Neural cell (in vitro differentiated cells): ENCODE results near the gene CLASP1. TPM values are rescaled to one million over a fixed set of nuclear protein-coding genes. Genes with fewer than 3 reads are reported as not detected.

Source experiments
- H2AFZ ChIP-seq: fragments of 200-600, 300-800 bp; sonication (generic), shearing (Covaris generic); 2 replicates; pipeline ENCODE4 v1.6.0; 2014; ENCODE audit warnings: low read depth, mild to moderate bottlenecking, antibody characterized with exemption, low read length, moderate library complexity
- H3F3A ChIP-seq: fragments of 200-600 bp; shearing (Covaris generic); 2 replicates; pipeline ENCODE4 v1.6.1; 2016; ENCODE audit warnings: mild to moderate bottlenecking, moderate library complexity, mixed read lengths, antibody characterized with exemption, low read length; ENCODE audit not compliant: insufficient read depth, poor library complexity, severe bottlenecking
- H3K27ac ChIP-seq: fragments of 200-600, 300-800 bp; sonication (generic), shearing (Covaris generic); 2 replicates; pipeline ENCODE4 v1.5.1; 2014; ENCODE audit warnings: mild to moderate bottlenecking, low read length, moderate library complexity
- H3K27me3 ChIP-seq: fragments of 300-800, 200-600 bp; sonication (generic), shearing (Covaris generic); 2 replicates; pipeline ENCODE4 v1.6.0; 2014; ENCODE audit warnings: mild to moderate bottlenecking, low read depth, low read length, moderate library complexity; ENCODE audit not compliant: insufficient read depth
- H3K36me3 ChIP-seq: fragments of 300-800, 200-600 bp; sonication (generic), shearing (Covaris generic); 2 replicates; pipeline ENCODE4 v1.5.1; 2014; ENCODE audit warnings: mild to moderate bottlenecking, antibody characterized with exemption, low read length, moderate library complexity; ENCODE audit not compliant: insufficient read depth
- H3K4me2 ChIP-seq: fragments of 300-800, 200-600 bp; sonication (generic), shearing (Covaris generic); 2 replicates; pipeline ENCODE4 v1.6.0; 2014; ENCODE audit warnings: mild to moderate bottlenecking, low read length
- H3K4me3 ChIP-seq: fragments of 300-800, 200-600 bp; sonication (generic), shearing (Covaris generic); 2 replicates; pipeline ENCODE4 v1.5.1; 2014; ENCODE audit warnings: mild to moderate bottlenecking, low read length, moderate library complexity
- H3K79me2 ChIP-seq: fragments of 200-600 bp; shearing (Covaris generic); replicated peaks from 2 replicates; pipeline ENCODE4 v1.6.0; 2014; ENCODE audit warnings: mild to moderate bottlenecking, low read length, moderate library complexity; ENCODE audit not compliant: insufficient read depth
- H3K9ac ChIP-seq: fragments of 300-800, 200-600 bp; sonication (generic), shearing (Covaris generic); 2 replicates; pipeline ENCODE4 v1.6.1; 2016; ENCODE audit warnings: mild to moderate bottlenecking, low read length, mixed read lengths
- H3K9me2 ChIP-seq: fragments of 200-600 bp; shearing (Covaris generic); 2 replicates; pipeline ENCODE4 v1.6.1; 2016; ENCODE audit warnings: mild to moderate bottlenecking, low read length, mixed read lengths; ENCODE audit not compliant: insufficient read depth
- H3K9me3 ChIP-seq: fragments of 200-600, 300-800 bp; sonication (generic), shearing (Covaris generic); 2 replicates; pipeline ENCODE4 v1.6.1; 2016; ENCODE audit warnings: mild to moderate bottlenecking, mixed run types, low read length, moderate library complexity, mixed read lengths
- H4K20me1 ChIP-seq: fragments of 200-600 bp; shearing (Covaris generic); 2 replicates; pipeline ENCODE4 v1.6.1; 2016; ENCODE audit warnings: mild to moderate bottlenecking, mixed run types; ENCODE audit not compliant: insufficient read depth
- EP300 ChIP-seq: fragments of 450-650 bp; conservative IDR thresholded peaks from 2 replicates; pipeline ENCODE4 v1.6.1; 2014; ENCODE audit warnings: antibody characterized with exemption, mild to moderate bottlenecking, moderate library complexity; ENCODE audit not compliant: poor library complexity, severe bottlenecking
- EZH2 ChIP-seq: fragments of 200-600, 300-800 bp; shearing (Covaris generic), sonication (generic); IDR thresholded peaks from 2 replicates; pipeline ENCODE4 v1.6.1; 2014; ENCODE audit warnings: antibody characterized with exemption, low read length, borderline replicate concordance, mild to moderate bottlenecking; ENCODE audit not compliant: insufficient read depth, poor library complexity, severe bottlenecking
- MXI1 ChIP-seq: fragments of 450-650 bp; conservative IDR thresholded peaks from 2 replicates; pipeline ENCODE4 v1.6.1; 2014; ENCODE audit warnings: antibody characterized with exemption, mild to moderate bottlenecking; ENCODE audit not compliant: poor library complexity, severe bottlenecking
- POLR2AphosphoS5 ChIP-seq: IDR thresholded peaks from 2 replicates; pipeline ENCODE4 v1.6.1; 2012
- RAD21 ChIP-seq: fragments of 450-650 bp; conservative IDR thresholded peaks from 2 replicates; pipeline ENCODE4 v1.6.1; 2014; ENCODE audit warnings: antibody characterized with exemption, mild to moderate bottlenecking, moderate library complexity
- SMC3 ChIP-seq: fragments of 450-650 bp; conservative IDR thresholded peaks from 2 replicates; pipeline ENCODE4 v1.6.1; 2014; ENCODE audit warnings: antibody characterized with exemption, mild to moderate bottlenecking, moderate library complexity; ENCODE audit not compliant: poor library complexity
- TAF1 ChIP-seq: IDR thresholded peaks from 2 replicates; pipeline ENCODE4 v1.6.1; 2012; ENCODE audit warnings: low read depth
- polyA plus RNA-seq: library from polyadenylated mRNA; depleted of rRNA; stranded (reverse); fragments of >200 nt; gene quantifications from 2 replicates; pipeline ENCODE4 v1.2.3, GENCODE V29; 2014
- TF ChIP-seq, protein P1 (sequence below): IDR thresholded peaks from 2 replicates; pipeline ENCODE4 v1.6.1; 2012; ENCODE audit warnings: borderline replicate concordance
- TF ChIP-seq, protein P2 (sequence below): fragments of 450-650 bp; IDR thresholded peaks from 2 replicates; pipeline ENCODE4 v1.5.1; 2014; ENCODE audit warnings: antibody characterized with exemption, mild to moderate bottlenecking, moderate library complexity; ENCODE audit not compliant: poor library complexity, severe bottlenecking

Gene CLASP1
- polyA plus RNA-seq, 1 donor from 2014 or later, result 41.3 TPM

DNA sequence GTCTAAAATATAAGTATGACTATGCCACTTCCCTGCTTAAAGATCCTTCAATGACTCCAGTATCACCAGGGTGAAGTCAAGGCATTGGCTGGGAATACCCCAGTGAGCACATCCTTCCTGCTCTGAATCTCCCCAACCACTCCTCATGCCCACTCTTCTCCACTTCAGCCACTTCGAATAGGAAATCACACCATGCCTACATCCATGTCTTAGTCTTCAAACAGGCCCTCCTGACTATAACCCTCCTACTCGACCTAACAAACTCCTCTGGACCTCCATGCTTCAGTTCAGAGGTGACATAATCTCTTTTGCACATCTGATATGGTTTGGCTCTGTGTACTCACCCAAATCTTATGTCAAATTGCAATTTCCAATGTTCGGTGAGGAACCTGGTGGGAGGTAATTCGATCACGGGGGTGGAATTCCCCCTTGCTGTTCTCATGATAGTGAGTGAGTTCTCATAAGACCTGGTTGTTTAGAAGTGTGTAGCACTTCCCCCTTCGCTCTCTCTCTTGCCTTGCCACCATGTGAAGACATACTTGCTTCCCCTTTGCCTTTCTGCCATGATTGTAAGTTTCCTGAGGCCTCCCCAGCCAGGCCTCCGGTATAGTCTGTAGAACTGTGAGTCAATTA lies 276.4 kb downstream of the CLASP1 start:
- Histone ChIP-seq H3K4me2 (no peak overlapping the region), H3K9me3 (no peaks in the 10 kb centered on the region), H3K27ac (no peak overlapping the region), H3K4me3 (no peak overlapping the region), H3F3A (no peaks in the 10 kb centered on the region), H3K36me3 (peaks cover 2% of the 10 kb centered on the region), H3K27me3 (no peaks in the 10 kb centered on the region), H4K20me1 (no peaks in the 10 kb centered on the region), H3K79me2 (no peaks in the 10 kb centered on the region), H2AFZ (no peak overlapping the region), H3K9me2 (no peaks in the 10 kb centered on the region), H3K9ac (no peak overlapping the region)
- TF ChIP-seq MXI1 (no peak), SMC3 (no peak)

DNA sequence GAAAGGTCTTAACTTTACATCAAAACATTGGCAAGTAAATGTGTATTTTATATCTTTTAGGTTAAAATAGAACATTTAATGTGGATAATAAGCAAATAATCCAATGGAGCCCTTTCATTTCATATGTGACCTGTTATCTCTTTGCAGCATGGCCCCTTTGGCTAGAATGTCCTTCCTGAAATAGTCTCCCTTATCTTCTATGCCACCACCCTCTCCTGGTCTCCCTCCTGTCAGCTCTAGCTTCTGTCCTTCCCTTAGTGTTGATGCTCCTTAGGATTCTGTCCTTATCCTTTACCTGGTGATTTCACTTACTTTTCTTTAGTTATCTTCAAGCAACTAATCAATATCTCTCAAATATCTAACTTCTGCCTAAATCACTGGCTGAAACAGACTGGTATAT lies 277.2 kb downstream of the CLASP1 start:
- no peaks in the 10 kb centered on the region for H3F3A ChIP-seq
- no peaks in the 10 kb centered on the region for H4K20me1 ChIP-seq
- no peak for TF ChIP-seq POLR2AphosphoS5
- TF ChIP-seq, protein P1, sequence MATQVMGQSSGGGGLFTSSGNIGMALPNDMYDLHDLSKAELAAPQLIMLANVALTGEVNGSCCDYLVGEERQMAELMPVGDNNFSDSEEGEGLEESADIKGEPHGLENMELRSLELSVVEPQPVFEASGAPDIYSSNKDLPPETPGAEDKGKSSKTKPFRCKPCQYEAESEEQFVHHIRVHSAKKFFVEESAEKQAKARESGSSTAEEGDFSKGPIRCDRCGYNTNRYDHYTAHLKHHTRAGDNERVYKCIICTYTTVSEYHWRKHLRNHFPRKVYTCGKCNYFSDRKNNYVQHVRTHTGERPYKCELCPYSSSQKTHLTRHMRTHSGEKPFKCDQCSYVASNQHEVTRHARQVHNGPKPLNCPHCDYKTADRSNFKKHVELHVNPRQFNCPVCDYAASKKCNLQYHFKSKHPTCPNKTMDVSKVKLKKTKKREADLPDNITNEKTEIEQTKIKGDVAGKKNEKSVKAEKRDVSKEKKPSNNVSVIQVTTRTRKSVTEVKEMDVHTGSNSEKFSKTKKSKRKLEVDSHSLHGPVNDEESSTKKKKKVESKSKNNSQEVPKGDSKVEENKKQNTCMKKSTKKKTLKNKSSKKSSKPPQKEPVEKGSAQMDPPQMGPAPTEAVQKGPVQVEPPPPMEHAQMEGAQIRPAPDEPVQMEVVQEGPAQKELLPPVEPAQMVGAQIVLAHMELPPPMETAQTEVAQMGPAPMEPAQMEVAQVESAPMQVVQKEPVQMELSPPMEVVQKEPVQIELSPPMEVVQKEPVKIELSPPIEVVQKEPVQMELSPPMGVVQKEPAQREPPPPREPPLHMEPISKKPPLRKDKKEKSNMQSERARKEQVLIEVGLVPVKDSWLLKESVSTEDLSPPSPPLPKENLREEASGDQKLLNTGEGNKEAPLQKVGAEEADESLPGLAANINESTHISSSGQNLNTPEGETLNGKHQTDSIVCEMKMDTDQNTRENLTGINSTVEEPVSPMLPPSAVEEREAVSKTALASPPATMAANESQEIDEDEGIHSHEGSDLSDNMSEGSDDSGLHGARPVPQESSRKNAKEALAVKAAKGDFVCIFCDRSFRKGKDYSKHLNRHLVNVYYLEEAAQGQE, result no peak
- no peak for TF ChIP-seq RAD21
- TF ChIP-seq, protein P2, sequence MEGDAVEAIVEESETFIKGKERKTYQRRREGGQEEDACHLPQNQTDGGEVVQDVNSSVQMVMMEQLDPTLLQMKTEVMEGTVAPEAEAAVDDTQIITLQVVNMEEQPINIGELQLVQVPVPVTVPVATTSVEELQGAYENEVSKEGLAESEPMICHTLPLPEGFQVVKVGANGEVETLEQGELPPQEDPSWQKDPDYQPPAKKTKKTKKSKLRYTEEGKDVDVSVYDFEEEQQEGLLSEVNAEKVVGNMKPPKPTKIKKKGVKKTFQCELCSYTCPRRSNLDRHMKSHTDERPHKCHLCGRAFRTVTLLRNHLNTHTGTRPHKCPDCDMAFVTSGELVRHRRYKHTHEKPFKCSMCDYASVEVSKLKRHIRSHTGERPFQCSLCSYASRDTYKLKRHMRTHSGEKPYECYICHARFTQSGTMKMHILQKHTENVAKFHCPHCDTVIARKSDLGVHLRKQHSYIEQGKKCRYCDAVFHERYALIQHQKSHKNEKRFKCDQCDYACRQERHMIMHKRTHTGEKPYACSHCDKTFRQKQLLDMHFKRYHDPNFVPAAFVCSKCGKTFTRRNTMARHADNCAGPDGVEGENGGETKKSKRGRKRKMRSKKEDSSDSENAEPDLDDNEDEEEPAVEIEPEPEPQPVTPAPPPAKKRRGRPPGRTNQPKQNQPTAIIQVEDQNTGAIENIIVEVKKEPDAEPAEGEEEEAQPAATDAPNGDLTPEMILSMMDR, result no peak
- no peak for TF ChIP-seq TAF1
- TF ChIP-seq EZH2, result no peak
- TF ChIP-seq EP300, result no peak
- no peak for TF ChIP-seq MXI1
- TF ChIP-seq SMC3, result no peak
- no peaks in the 10 kb centered on the region for H3K9me3 ChIP-seq
- H3K9ac ChIP-seq, result no peak overlapping the region
- no peak overlapping the region for H3K27ac ChIP-seq
- no peaks in the 10 kb centered on the region for H3K27me3 ChIP-seq
- H3K79me2 ChIP-seq, result no peaks in the 10 kb centered on the region
- H2AFZ ChIP-seq, result no peak overlapping the region
- H3K9me2 ChIP-seq, result no peaks in the 10 kb centered on the region
- H3K4me2 ChIP-seq, result no peak overlapping the region
- H3K4me3 ChIP-seq, result no peak overlapping the region
- peaks cover 2% of the 10 kb centered on the region for H3K36me3 ChIP-seq
